ENCODE measurements around the gene BPIFB2. TPM values are rescaled to one million over a fixed set of nuclear protein-coding genes. Genes with fewer than 3 reads are reported as not detected.

The BPIFB2 gene
- total and polyA plus RNA-seq, 10 of the 15 experiments (the other 5 are each of a cell fraction or from before 2014, with no cell fraction given): not detected

DNA sequence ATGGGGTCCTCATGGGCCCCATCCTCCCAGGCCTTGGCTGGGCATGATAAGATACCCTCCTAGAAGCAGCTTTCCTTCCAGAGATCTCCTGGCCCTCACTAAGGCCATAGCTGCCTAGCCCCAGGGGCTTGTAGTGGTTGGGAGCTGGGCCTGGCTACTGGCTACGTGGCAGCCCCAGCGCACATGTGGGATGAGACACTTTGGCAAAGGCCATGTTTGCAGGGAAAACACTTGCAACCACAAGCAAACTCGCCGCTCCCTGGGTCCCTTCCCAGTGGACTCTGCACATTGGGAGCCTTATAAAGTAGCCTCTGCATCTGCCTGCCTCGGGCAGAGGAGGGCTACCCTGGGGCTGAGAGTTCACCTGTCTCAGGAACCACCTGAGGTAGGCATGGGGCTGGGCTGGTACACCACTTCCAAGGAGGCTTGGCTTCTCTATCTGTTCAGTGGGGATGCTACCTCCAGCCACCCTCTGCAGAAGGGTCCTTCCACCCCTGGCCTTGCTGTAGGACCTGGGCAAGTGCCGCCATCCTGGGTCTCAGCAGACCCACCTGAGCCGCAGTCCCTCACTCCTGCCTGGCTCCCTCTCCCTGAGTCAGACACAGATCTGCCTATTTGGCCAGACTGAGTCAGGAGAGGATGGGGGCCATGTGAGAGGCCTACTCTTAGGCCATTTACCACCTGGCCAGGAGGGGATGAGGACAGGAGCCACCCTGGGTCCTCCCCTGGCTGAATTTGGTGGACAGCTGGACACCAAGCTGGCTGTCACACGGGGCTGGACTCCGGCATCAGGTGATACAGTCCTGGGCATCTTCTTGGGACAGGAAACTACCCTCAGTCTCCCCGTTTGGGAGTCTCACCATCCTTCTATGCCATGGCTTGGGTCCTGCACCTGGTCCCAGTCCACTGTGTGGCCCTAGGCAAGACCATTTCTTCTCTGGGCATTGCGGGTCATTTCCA is at the start of gene BPIFB2 (continued):
- TF ChIP-seq, protein P1, sequence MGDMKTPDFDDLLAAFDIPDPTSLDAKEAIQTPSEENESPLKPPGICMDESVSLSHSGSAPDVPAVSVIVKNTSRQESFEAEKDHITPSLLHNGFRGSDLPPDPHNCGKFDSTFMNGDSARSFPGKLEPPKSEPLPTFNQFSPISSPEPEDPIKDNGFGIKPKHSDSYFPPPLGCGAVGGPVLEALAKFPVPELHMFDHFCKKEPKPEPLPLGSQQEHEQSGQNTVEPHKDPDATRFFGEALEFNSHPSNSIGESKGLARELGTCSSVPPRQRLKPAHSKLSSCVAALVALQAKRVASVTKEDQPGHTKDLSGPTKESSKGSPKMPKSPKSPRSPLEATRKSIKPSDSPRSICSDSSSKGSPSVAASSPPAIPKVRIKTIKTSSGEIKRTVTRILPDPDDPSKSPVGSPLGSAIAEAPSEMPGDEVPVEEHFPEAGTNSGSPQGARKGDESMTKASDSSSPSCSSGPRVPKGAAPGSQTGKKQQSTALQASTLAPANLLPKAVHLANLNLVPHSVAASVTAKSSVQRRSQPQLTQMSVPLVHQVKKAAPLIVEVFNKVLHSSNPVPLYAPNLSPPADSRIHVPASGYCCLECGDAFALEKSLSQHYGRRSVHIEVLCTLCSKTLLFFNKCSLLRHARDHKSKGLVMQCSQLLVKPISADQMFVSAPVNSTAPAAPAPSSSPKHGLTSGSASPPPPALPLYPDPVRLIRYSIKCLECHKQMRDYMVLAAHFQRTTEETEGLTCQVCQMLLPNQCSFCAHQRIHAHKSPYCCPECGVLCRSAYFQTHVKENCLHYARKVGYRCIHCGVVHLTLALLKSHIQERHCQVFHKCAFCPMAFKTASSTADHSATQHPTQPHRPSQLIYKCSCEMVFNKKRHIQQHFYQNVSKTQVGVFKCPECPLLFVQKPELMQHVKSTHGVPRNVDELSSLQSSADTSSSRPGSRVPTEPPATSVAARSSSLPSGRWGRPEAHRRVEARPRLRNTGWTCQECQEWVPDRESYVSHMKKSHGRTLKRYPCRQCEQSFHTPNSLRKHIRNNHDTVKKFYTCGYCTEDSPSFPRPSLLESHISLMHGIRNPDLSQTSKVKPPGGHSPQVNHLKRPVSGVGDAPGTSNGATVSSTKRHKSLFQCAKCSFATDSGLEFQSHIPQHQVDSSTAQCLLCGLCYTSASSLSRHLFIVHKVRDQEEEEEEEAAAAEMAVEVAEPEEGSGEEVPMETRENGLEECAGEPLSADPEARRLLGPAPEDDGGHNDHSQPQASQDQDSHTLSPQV (IDR thresholded peaks at IDR 0.05): no peak
- no peak for TF ChIP-seq SRF (IDR thresholded peaks at IDR 0.05; ENCODE audit: low read depth in 2 of 2, low read length in 2 of 2)
- TF ChIP-seq RFX5 (IDR thresholded peaks at IDR 0.05; ENCODE audit: low read depth, low read length): no peak
- TF ChIP-seq LARP7 (IDR thresholded peaks at IDR 0.05): no peak
- TF ChIP-seq, protein P2, sequence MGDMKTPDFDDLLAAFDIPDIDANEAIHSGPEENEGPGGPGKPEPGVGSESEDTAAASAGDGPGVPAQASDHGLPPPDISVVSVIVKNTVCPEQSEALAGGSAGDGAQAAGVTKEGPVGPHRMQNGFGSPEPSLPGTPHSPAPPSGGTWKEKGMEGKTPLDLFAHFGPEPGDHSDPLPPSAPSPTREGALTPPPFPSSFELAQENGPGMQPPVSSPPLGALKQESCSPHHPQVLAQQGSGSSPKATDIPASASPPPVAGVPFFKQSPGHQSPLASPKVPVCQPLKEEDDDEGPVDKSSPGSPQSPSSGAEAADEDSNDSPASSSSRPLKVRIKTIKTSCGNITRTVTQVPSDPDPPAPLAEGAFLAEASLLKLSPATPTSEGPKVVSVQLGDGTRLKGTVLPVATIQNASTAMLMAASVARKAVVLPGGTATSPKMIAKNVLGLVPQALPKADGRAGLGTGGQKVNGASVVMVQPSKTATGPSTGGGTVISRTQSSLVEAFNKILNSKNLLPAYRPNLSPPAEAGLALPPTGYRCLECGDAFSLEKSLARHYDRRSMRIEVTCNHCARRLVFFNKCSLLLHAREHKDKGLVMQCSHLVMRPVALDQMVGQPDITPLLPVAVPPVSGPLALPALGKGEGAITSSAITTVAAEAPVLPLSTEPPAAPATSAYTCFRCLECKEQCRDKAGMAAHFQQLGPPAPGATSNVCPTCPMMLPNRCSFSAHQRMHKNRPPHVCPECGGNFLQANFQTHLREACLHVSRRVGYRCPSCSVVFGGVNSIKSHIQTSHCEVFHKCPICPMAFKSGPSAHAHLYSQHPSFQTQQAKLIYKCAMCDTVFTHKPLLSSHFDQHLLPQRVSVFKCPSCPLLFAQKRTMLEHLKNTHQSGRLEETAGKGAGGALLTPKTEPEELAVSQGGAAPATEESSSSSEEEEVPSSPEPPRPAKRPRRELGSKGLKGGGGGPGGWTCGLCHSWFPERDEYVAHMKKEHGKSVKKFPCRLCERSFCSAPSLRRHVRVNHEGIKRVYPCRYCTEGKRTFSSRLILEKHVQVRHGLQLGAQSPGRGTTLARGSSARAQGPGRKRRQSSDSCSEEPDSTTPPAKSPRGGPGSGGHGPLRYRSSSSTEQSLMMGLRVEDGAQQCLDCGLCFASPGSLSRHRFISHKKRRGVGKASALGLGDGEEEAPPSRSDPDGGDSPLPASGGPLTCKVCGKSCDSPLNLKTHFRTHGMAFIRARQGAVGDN (IDR thresholded peaks at IDR 0.05): no peak
- TF ChIP-seq NBN (IDR thresholded peaks at IDR 0.05): no peak

Measured in GM12878 (cell line).